Stimulated activated CD8-positive, alpha-beta memory T cell treated with anti-CD3 and anti-CD28 coated beads, Interleukin-12 subunit alpha, Interleukin-12 subunit beta, amount 100 ng/mL, for 4 hours (primary cell): Measurements from ENCODE around the gene EEF1A2.

Experiments
- DNase-seq: peaks from one replicate; pipeline ENCODE4 v3.0.0-alpha.2; 2020; ENCODE audit warnings: low read depth

The EEF1A2 gene

DNA sequence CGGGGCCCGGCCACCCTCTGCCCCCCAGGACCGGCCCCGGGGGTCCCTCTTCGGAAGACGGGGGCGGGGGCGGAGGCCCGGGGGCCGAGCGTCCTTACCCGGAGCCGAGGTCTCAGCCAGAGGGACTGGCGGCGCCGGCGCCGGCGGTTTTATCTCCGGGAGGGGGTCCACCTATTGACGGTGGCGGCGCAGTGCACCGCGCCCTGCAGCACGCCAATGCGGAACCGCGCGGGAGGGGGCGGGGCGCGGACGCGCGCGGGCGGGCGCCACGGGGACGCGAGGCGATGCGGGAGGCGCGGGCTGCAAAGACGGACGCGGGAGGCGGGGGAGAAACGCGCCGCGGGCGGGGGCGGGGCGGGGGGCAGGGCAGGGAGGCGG is at the start of gene EEF1A2:
TSS of gene EEF1A2 (minus strand) at position 124 of the 378 bp plus-strand sequence. CDS start 1,320 bp downstream, outside the sequence.
- DNase-seq = peak; percentile 25

DNA sequence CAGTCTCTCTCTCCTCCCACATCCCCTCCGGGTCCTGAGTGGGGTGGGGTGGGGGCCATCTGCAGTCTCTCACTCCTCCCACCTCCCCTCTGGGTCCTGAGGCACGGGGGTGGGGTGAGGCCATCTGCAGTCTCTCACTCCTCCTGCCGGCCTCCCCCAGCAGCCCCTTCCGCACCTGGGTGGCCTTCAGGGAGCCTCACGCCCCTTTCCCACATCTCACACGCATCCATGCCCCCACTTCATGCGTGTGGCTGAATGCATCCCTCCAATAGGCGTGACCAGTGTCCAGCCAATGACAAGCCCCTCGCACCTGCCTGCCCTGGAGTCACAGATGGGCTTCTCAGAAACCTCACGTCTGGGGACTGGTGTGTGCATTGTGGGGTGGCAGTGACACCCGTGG is 49.7 kb upstream of the EEF1A2 start:
- no peak for DNase-seq

GRCh38 chr20:63547725-63548480 is 49.0 kb upstream of the EEF1A2 start, which contains the start of gene SRMS:
SRMS (minus strand) TSS chr20:63547749; CDS start chr20:63547463, 286 bp downstream.
- no peak for DNase-seq

GRCh38 chr20:63546956-63547724 is 48.3 kb upstream of the EEF1A2 start:
- DNase-seq = no peak

DNA sequence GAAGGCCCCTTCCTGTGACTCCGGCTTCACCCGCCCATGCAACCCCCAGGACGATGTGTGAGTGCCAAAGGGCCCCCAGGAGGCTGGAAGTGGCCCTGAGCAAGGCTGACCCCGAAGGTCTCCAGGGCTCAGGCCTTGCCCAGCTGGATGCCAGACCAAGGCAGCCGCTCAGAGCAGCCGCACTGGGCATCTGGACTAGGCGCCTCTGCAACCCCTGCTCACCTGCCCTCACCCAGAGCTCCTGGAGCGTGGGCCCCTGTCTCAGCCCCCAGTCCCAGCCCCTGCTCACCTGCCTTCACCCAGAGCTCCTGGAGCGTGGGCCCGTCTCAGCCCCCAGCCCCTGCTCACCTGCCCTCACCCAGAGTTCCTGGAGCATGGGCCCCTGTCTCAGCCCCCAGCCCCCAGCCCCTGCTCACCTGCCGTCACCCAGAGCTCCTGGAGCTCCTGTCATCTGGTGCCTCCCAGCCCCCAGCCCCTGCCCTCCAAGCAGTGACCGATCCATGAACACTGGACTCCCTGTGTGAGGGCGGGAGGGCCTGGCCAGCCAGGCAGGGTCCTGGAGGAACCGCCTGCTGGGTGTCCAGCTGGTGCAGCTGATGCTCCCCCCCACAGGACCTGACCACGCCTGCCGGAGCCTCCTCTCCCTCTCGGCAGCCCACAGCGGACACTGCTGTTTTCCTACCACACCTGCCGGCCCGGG is 47.5 kb upstream of the EEF1A2 start:
- DNase-seq = no peak

DNA sequence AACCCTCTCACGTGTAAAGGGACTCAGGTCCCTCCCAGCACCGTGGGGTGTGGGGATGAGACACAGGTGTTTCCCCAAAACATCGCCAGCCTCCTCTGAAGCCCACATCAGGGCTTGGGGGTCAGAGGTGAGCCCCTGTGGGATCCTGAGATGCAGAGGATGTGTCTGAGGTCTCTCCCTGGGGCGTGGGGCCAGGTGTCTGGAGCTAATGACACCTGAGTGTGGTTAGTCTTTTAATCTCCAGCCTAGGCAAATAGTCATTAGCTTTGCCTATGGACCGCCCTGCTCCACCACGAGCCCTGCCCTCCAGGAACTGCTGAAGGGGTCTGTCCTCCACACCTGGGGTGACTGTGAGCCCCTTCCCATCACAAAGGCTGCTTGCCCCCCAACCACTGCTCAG is 46.9 kb upstream of the EEF1A2 start:
- DNase-seq = no peak

DNA sequence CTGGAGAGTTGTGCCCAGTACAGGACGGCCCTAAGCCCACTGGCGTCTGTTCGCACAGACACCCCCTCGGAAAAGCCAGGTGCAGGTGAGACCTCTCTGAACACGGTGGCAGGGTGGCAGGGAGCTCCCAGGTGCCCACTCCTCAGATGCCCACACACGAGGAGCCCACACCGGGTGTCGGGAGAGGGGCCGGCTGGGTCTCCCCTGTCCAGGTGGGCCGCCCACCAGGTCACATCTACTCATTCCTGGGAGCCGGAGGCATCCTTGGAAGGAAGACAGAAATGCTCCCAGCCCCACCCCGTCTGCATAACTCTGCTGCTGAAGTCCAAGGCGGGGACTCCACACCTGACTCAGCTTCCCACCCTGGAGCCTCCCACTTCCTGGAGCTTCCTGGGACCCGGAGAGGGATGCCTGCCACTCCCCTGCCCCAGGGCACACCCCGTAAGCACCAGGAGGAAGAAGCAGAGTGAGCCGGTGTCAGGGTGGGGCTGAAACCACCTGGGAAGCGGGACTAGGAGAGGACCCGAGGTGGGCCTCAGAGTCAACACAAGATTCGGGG is 46.2 kb upstream of the EEF1A2 start:
- no peak for DNase-seq

- DNase-seq = no peak
Measured at GRCh38 chr20:63544241-63544957, 45.5 kb upstream of the EEF1A2 start.

- no peak for DNase-seq
Measured at GRCh38 chr20:63543733-63544132, 44.9 kb upstream of the EEF1A2 start.

GRCh38 chr20:63543131-63543530 is 44.2 kb upstream of the EEF1A2 start:
- no peak for DNase-seq

- DNase-seq = no peak
Measured at GRCh38 chr20:63542696-63543095, 43.8 kb upstream of the EEF1A2 start.

GRCh38 chr20:63542031-63542559 is 43.2 kb upstream of the EEF1A2 start:
- no peak for DNase-seq

GRCh38 chr20:63541371-63541770 is 42.5 kb upstream of the EEF1A2 start:
- DNase-seq = no peak

DNA sequence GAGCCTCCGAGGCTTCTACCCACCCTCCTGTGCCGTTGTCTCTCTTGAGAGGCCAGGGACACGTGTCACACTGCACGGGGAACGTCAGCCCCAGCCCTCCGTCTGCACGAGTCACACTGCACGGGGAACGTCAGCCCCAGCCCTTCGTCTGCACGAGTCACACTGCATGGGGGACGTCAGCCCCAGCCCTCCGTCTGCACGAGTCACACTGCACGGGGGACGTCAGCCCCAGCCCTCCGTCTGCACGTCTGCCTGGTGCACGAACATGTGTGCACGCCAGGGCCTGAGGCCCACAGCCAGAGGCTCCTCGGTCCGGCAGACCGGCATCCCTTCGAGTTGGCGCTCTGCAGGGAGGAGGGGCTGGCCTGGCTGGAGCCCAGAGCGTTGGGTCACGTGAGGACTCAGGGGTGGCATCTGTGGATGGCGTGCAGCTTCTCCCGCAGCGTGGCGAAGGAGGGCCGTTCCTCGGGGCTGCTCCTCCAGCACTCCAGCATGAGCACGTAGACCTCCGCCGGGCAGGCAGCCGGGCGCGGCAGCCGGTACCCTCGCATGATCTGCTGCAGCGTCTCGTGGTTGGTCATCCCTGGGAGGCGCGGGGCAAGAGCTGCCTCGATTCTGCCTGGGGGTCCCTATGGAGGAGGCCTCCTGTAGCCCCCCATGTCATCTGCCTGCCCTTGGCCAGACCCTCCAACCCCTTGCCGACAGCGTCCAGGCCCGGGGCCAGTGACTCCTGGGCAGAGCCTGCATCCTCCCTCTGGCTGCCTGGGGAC is 41.7 kb upstream of the EEF1A2 start:
- no peak for DNase-seq

DNA sequence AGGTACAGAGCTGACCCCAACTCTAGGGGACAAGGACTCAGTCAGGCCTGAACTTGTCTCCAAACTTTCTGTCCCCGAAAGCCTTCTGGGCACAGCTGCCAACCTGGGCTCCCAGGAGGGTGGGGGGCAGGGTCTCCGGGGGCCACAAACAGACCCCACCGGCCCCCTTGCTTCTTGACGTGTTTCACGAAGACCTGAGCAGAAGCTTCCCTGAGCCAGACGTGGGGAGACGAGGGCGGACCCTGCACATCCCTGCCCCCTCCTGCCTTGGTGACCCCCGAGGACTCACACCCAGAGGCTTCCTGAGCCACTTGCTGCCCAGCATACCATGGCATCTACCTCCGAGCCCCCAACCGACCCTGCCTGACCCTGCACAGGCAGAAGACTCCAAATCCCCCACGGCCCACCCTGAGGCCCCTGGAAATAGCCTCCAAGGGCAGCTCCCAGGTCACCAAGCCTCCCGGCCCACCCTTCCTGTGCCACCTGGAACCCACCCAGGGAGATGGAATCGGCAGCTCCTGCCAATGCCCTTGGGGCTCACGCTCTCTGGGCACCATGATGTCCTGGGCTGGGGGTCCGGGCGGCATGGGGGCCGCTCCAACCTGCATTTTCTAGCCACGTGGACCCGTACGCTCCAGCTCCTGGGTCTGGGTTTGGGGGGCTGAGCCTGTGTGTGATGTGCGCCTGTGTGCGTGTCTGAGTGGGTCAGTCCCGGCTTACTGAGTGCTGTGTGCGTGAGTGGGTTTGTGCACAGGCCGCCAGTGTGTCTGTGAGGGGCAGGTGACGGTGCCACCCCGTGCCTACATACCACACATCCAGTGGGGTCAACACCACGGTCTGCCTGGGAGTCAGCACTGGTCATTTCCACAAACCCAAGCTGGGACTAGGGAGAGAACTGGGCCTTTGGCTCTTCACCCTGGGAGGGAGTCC is 40.8 kb upstream of the EEF1A2 start:
- DNase-seq = no peak

DNA sequence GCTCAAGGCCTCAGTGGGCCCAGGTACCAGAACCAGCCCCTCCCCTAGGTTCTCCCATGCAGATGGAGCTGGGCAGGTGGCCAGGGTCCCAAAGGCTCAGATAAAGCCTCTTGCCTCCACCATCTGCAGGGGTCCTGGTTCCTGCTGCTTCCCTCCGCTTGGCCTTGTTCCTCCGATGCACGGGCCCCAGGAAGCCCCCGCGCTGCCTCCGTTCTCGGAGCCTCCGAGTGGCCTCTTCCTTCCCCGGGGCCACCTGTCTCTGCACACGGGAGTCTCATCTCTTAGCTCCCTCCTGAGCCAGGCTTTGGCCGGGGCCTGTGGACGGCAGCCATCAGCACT is 40.2 kb upstream of the EEF1A2 start:
- DNase-seq = no peak

- no peak for DNase-seq
Measured at GRCh38 chr20:63538204-63539091, 39.6 kb upstream of the EEF1A2 start.

DNA sequence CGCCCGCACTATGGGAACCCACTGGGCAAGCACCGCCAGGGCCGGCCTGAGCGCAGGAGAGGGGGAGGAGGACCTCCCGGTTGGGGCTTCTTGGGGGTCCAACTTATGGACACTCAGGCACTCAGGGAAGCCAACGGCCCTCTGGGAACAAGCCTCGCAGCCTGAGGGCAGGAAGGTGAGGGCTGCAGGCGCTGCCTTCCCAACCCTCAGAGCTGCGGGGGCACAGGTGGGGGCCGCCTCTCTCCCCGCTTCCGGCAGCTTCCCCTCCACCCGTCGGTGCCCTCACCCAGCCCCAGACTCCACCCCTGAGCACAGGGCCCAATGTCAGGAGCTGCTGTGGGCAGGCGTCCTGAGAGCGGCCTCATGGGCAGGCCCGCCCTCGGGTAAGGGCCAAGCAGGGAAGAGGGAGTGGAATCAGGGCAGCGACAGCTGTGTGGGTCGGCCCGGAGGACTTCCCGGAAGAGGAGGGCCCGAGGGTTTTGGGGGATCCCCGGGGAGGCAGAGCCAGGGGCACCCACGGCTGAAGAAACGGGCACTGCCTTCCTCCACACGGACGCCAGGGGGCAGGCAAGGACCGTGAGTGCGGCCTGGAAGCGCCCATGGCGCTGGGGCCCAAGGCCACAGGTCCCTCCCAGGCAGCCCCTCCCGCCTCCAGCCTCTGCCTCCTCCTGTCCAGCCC is 38.8 kb upstream of the EEF1A2 start:
- peak; percentile 86 for DNase-seq
